Measurements from ENCODE around the gene R3HCC1L.

Gene R3HCC1L

GRCh38 chr10:98269435-98269912 is 135.0 kb downstream of the R3HCC1L start:
- in situ Hi-C loops (cut with MboI; ENCODE audit: low pct_unique_long_range_greater_than_20kb, low sequenced_read_pairs, unreplicated experiment), result no loop called here
- DNase-seq (ENCODE audit: low spot score), result no peak
- TF ChIP-seq, protein P1, sequence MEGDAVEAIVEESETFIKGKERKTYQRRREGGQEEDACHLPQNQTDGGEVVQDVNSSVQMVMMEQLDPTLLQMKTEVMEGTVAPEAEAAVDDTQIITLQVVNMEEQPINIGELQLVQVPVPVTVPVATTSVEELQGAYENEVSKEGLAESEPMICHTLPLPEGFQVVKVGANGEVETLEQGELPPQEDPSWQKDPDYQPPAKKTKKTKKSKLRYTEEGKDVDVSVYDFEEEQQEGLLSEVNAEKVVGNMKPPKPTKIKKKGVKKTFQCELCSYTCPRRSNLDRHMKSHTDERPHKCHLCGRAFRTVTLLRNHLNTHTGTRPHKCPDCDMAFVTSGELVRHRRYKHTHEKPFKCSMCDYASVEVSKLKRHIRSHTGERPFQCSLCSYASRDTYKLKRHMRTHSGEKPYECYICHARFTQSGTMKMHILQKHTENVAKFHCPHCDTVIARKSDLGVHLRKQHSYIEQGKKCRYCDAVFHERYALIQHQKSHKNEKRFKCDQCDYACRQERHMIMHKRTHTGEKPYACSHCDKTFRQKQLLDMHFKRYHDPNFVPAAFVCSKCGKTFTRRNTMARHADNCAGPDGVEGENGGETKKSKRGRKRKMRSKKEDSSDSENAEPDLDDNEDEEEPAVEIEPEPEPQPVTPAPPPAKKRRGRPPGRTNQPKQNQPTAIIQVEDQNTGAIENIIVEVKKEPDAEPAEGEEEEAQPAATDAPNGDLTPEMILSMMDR (IDR thresholded peaks at IDR 0.05; ENCODE audit: extremely low read depth, insufficient read depth, missing control alignments), result no peak

DNA sequence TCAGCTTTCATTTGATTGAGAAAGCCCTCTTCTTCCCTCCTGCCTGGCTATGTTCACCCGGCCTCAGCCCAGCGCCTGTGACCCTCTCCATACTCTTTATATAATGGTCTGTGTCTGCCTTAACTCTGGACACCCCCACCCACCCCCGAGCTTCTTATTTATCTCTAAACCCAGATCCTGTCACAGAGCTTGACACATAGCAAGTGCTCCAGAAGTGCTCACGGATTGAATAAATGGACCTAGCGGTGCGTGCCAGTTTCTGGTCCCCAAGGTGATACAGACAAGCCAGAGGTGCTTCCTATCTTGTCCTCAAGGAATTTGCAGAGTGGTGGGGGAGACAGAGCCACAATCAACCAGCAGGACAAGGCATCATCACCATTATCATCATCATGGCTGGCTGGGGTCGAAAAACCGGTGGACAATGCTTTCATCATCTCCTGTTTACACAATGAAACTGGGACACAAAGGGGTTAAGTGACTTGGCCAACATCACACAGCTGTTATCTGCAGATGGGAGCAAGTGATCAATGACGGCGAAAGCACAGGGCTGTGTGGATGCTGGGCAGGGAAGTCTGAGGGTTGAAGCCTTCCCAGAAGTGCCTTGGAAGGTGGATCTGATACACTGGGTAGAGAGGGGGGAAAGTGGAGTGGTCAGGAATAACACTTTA is 135.8 kb downstream of the R3HCC1L start:
- in situ Hi-C loops (cut with MboI; ENCODE audit: low pct_unique_long_range_greater_than_20kb, low sequenced_read_pairs, unreplicated experiment), result no loop called here
- DNase-seq (ENCODE audit: low spot score), result no peak
- TF ChIP-seq, protein P1 (IDR thresholded peaks at IDR 0.05; ENCODE audit: extremely low read depth, insufficient read depth, missing control alignments), result no peak

- no peak for DNase-seq (ENCODE audit: low spot score)
- TF ChIP-seq, protein P1 (IDR thresholded peaks at IDR 0.05; ENCODE audit: extremely low read depth, insufficient read depth, missing control alignments), result no peak
- in situ Hi-C loops (cut with MboI; ENCODE audit: low pct_unique_long_range_greater_than_20kb, low sequenced_read_pairs, unreplicated experiment), result no loop called here
Measured at GRCh38 chr10:98270786-98271185, 136.3 kb downstream of the R3HCC1L start.

DNA sequence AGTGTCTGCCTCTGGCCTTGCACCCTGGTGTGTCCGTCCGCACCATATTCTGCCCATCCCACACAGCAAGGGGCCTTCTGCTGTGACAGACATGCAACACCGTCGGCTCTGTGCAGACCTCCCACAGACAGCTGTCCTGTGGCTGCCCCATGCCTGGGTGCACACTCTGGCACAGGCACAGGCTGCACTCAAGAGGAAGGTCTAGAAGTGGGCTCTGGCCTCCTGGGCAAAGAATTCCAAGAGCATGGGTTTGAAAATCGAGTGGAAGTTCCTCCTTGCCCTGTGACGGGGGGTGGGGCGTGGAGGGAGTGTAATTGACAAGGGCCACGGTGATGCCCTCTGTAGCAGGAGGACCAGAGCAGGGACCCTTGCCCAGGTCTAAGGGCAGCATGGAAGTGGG is 137.8 kb downstream of the R3HCC1L start:
- no peak for DNase-seq (ENCODE audit: low spot score)
- TF ChIP-seq, protein P1 (IDR thresholded peaks at IDR 0.05; ENCODE audit: extremely low read depth, insufficient read depth, missing control alignments), result no peak
- in situ Hi-C loops (cut with MboI; ENCODE audit: low pct_unique_long_range_greater_than_20kb, low sequenced_read_pairs, unreplicated experiment), result no loop called here

DNA sequence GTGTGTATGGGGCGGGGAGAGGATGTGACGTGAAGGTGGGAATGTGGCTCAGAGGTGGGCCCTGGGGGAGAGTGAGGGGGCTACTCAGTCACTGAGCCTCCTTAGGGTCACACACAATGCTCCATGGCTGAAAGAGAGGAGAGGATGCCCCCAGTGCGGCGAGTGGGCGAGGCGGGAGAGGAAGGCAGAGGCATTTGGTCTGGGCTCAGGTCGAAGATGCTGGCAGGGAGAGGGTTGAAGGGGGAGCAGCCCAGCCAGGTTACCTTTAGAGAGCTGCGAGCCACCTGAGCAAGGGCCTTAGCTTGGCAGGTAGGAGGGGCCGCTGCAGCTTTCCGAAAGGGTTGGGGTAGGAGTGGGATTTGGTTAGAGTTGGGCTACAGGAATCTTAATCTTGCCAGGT is 138.2 kb downstream of the R3HCC1L start:
- in situ Hi-C loops (cut with MboI; ENCODE audit: low pct_unique_long_range_greater_than_20kb, low sequenced_read_pairs, unreplicated experiment), result no loop called here
- no peak for DNase-seq (ENCODE audit: low spot score)
- TF ChIP-seq, protein P1 (IDR thresholded peaks at IDR 0.05; ENCODE audit: extremely low read depth, insufficient read depth, missing control alignments), result no peak

- no peak for DNase-seq (ENCODE audit: low spot score)
- in situ Hi-C loops (cut with MboI; ENCODE audit: low pct_unique_long_range_greater_than_20kb, low sequenced_read_pairs, unreplicated experiment), result no loop called here
- TF ChIP-seq, protein P1 (IDR thresholded peaks at IDR 0.05; ENCODE audit: extremely low read depth, insufficient read depth, missing control alignments), result no peak
Measured at GRCh38 chr10:98273057-98273850, 138.8 kb downstream of the R3HCC1L start.

Measured in GM13977 (cell line).